IMR-90 (cell line): ENCODE results near the gene RAD51B. TPM values are rescaled to one million over a fixed set of nuclear protein-coding genes. Genes with fewer than 3 reads are reported as not detected.

ENCODE experiments used
- ATAC-seq: fragments of 200-7000 bp; cut with Tn5 transposase; 2 replicates; pipeline ENCODE4 v1.9.1; 2020; ENCODE audit warnings: low read depth, mild to moderate bottlenecking, moderate library complexity
- BruUV-seq: library from RNA; stranded (reverse); fragments of 400-500 nt; replicated peaks from 2 replicates; lab custom pipeline; 2021; lab: Mats Ljungman, UMichigan
- CTCF ChIA-PET: fragments of 300-600 bp; formaldehyde crosslinking; extraction: SDS; loops from one replicate; lab custom pipeline; 2021; ENCODE audit warnings: antibody characterized with exemption; lab: Yijun Ruan, JAX
- POLR2A ChIA-PET: fragments of 300-600 bp; sonication (Branson Sonifier 250); formaldehyde crosslinking; loops from one replicate; lab custom pipeline; 2022; ENCODE audit warnings: antibody characterized with exemption; ENCODE audit not compliant: unreplicated experiment; lab: Charles Lee
- DNase-seq: peaks from one replicate; pipeline ENCODE4 v3.0.0; 2013
- H2AFZ ChIP-seq: replicated peaks from 2 replicates; pipeline ENCODE3; 2013; ENCODE audit warnings: low read length, mild to moderate bottlenecking; ENCODE audit not compliant: poor library complexity
- H2AK5ac ChIP-seq: 2 replicates; pipeline ENCODE4 v1.6.1; 2013; ENCODE audit warnings: low read depth, low read length, inconsistent platforms
- H2AK9ac ChIP-seq: replicated peaks from 2 replicates; pipeline ENCODE3; 2013; ENCODE audit warnings: mild to moderate bottlenecking, low read depth, low read length, moderate library complexity; ENCODE audit not compliant: poor library complexity
- H2BK120ac ChIP-seq: 2 replicates; pipeline ENCODE4 v1.6.1; 2013; ENCODE audit warnings: low read depth, low read length, inconsistent platforms
- H2BK15ac ChIP-seq: 3 replicates; pipeline ENCODE4 v1.6.1; 2013; ENCODE audit warnings: low read depth, low read length, inconsistent platforms
- H2BK20ac ChIP-seq: 2 replicates; pipeline ENCODE4 v1.6.1; 2013; ENCODE audit warnings: low read depth, mild to moderate bottlenecking, inconsistent platforms, low read length, moderate library complexity
- H2BK5ac ChIP-seq: 2 replicates; pipeline ENCODE4 v1.6.1; 2013; ENCODE audit warnings: mild to moderate bottlenecking, low read depth, low read length, inconsistent platforms; ENCODE audit not compliant: poor library complexity, severe bottlenecking
- H3K14ac ChIP-seq: replicated peaks from 2 replicates; pipeline ENCODE4 v1.6.1; 2013; ENCODE audit warnings: low read depth, low read length, inconsistent platforms
- H3K18ac ChIP-seq: 2 replicates; pipeline ENCODE4 v1.6.1; 2013; ENCODE audit warnings: low read depth, low read length, control low read depth
- H3K23ac ChIP-seq: 2 replicates; pipeline ENCODE4 v1.6.1; 2013; ENCODE audit warnings: low read depth, low read length, inconsistent platforms
- H3K27ac ChIP-seq: 2 replicates; pipeline ENCODE4 v1.5.1; 2013; ENCODE audit warnings: mild to moderate bottlenecking, control low read depth, low read length; ENCODE audit not compliant: insufficient read depth
- H3K27me3 ChIP-seq: 2 replicates; pipeline ENCODE4 v1.6.1; 2013; ENCODE audit warnings: low read length; ENCODE audit not compliant: control insufficient read depth, insufficient read depth
- H3K36me3 ChIP-seq: 2 replicates; pipeline ENCODE4 v1.6.1; 2013; ENCODE audit warnings: low read length, mixed read lengths; ENCODE audit not compliant: control insufficient read depth, insufficient read depth
- H3K4ac ChIP-seq: 2 replicates; pipeline ENCODE4 v1.6.1; 2013; ENCODE audit warnings: low read depth, low read length, inconsistent platforms
- H3K4me1 ChIP-seq: 2 replicates; pipeline ENCODE4 v1.6.1; 2013; ENCODE audit warnings: low read length, mixed read lengths; ENCODE audit not compliant: control insufficient read depth, insufficient read depth
- H3K4me2 ChIP-seq: 2 replicates; pipeline ENCODE4 v1.6.1; 2013; ENCODE audit warnings: low read depth, mild to moderate bottlenecking, control low read depth, low read length, moderate library complexity
- H3K4me3 ChIP-seq: 2 replicates; pipeline ENCODE4 v1.5.1; 2013; ENCODE audit warnings: low read depth, mild to moderate bottlenecking, control low read depth, low read length, moderate library complexity; ENCODE audit not compliant: insufficient read depth
- H3K56ac ChIP-seq: 2 replicates; pipeline ENCODE4 v1.6.1; 2013; ENCODE audit warnings: low read length, inconsistent platforms; ENCODE audit not compliant: insufficient read depth; ENCODE audit errors: extremely low read depth
- H3K79me1 ChIP-seq, 2 experiments: 2 replicates each; pipeline ENCODE4 v1.6.1; 2013; ENCODE audit warnings: low read length in 2 of 2, inconsistent platforms in 1 of 2, low read depth in 1 of 2
- H3K9ac ChIP-seq: 2 replicates; pipeline ENCODE4 v1.6.1; 2013; ENCODE audit warnings: low read depth, low read length, control low read depth
- H3K9me1 ChIP-seq: 2 replicates; pipeline ENCODE4 v1.6.1; 2013; ENCODE audit warnings: low read length, inconsistent platforms; ENCODE audit not compliant: insufficient read depth
- H3K9me3 ChIP-seq: 2 replicates; pipeline ENCODE4 v1.6.1; 2013; ENCODE audit warnings: low read length; ENCODE audit not compliant: control insufficient read depth, insufficient read depth
- H4K20me1 ChIP-seq: 2 replicates; pipeline ENCODE4 v1.6.1; 2013; ENCODE audit warnings: low read length, inconsistent platforms; ENCODE audit not compliant: insufficient read depth
- H4K5ac ChIP-seq: 2 replicates; pipeline ENCODE4 v1.6.1; 2013; ENCODE audit warnings: mild to moderate bottlenecking, low read depth, low read length, control low read depth
- H4K8ac ChIP-seq, 2 experiments: 2 replicates each; pipeline ENCODE4 v1.6.1; 2013; ENCODE audit warnings: low read depth in 2 of 2, low read length in 2 of 2, control low read depth in 1 of 2, inconsistent platforms in 1 of 2
- H4K91ac ChIP-seq: 2 replicates; pipeline ENCODE4 v1.6.1; 2013; ENCODE audit warnings: low read depth, low read length, inconsistent platforms; ENCODE audit not compliant: insufficient read depth
- BHLHE40 ChIP-seq: fragments of 150-350 bp; IDR thresholded peaks from 2 replicates; pipeline ENCODE4 v1.6.1; 2016; ENCODE audit warnings: mild to moderate bottlenecking, low read depth, low read length
- CEBPB ChIP-seq: IDR thresholded peaks from 2 replicates; pipeline ENCODE4 v1.6.1; 2012; ENCODE audit warnings: low read depth, low read length, improper control_type of control experiment
- CHD1 ChIP-seq: IDR thresholded peaks from 2 replicates; pipeline ENCODE4 v1.6.1; 2012; ENCODE audit warnings: low read depth, low read length, improper control_type of control experiment
- ELK1 ChIP-seq: fragments of 150-350 bp; IDR thresholded peaks from 2 replicates; pipeline ENCODE4 v1.6.1; 2016; ENCODE audit warnings: low read depth, mild to moderate bottlenecking, low read length, moderate library complexity, borderline replicate concordance
- FOS ChIP-seq: fragments of 150-350 bp; IDR thresholded peaks from 2 replicates; pipeline ENCODE4 v1.6.1; 2016; ENCODE audit warnings: low read depth, low read length
- MAFK ChIP-seq: IDR thresholded peaks from 2 replicates; pipeline ENCODE4 v1.6.1; 2012; ENCODE audit warnings: low read depth, low read length, improper control_type of control experiment
- MAZ ChIP-seq: IDR thresholded peaks from 2 replicates; pipeline ENCODE4 v1.6.1; 2012; ENCODE audit warnings: low read depth, mild to moderate bottlenecking, low read length, improper control_type of control experiment, moderate library complexity, borderline replicate concordance
- MXI1 ChIP-seq: IDR thresholded peaks from 2 replicates; pipeline ENCODE4 v1.6.1; 2012; ENCODE audit warnings: low read depth, mild to moderate bottlenecking, low read length, moderate library complexity, borderline replicate concordance
- NFE2L2 ChIP-seq: fragments of 150-350 bp; IDR thresholded peaks from 2 replicates; pipeline ENCODE4 v1.6.1; 2016; ENCODE audit warnings: low read depth, mild to moderate bottlenecking, low read length
- RAD21 ChIP-seq: IDR thresholded peaks from 2 replicates; pipeline ENCODE4 v1.6.1; 2012; ENCODE audit warnings: low read length, improper control_type of control experiment
- RCOR1 ChIP-seq: IDR thresholded peaks from 2 replicates; pipeline ENCODE4 v1.6.1; 2012; ENCODE audit warnings: mild to moderate bottlenecking, low read length, improper control_type of control experiment; ENCODE audit not compliant: insufficient replicate concordance
- RFX5 ChIP-seq: IDR thresholded peaks from 2 replicates; pipeline ENCODE4 v1.8.0; 2012; ENCODE audit warnings: low read depth, mild to moderate bottlenecking, low read length, moderate library complexity
- SMC3 ChIP-seq: fragments of 150-350 bp; IDR thresholded peaks from 2 replicates; pipeline ENCODE4 v1.6.1; 2016; ENCODE audit warnings: low read depth, mild to moderate bottlenecking, antibody characterized with exemption, low read length, moderate library complexity
- WGBS, 2 experiments: methylation state at CpG; one replicate each; pipeline versions ENCODE4 v1.1.5 to v1.1.7; 2013; ENCODE audit warnings: missing lambda C conversion rate in 2 of 2; ENCODE audit not compliant: insufficient read length in 1 of 2; ENCODE audit errors: extremely low coverage in 2 of 2; 5-methylcytosine and 5-hydroxymethylcytosine counted together
- dilution Hi-C: fragments of 300-500 bp; cut with HindIII; formaldehyde crosslinking; loops from one replicate; pipeline ENCODE4 v1.14.3; 2018; ENCODE audit warnings: low sequenced_read_pairs; ENCODE audit not compliant: unreplicated experiment
- in situ Hi-C: fragments of 300-500 bp; cut with MboI; formaldehyde crosslinking; loops from 3 replicates; pipeline ENCODE4 v1.14.3; 2019; ENCODE audit warnings: low sequenced_read_pairs, inconsistent platforms, mixed read lengths
- intact Hi-C: fragments of 100-400 bp; cut with micrococcal nuclease; formaldehyde crosslinking; loops from 2 replicates; pipeline ENCODE4 v1.10.0; 2022
- polyA plus RNA-seq, 3 experiments: library from polyadenylated mRNA; depleted of rRNA; stranded (reverse); fragments of >200 nt; gene quantifications; 2 replicates each; pipeline ENCODE4 v1.2.3, GENCODE V29; 2012; ENCODE audit warnings: low replicate concordance in 1 of 3
- total RNA-seq: library from RNA; depleted of rRNA; stranded (reverse); fragments of >200 nt; gene quantifications from 2 replicates; pipeline ENCODE4 v1.2.3, GENCODE V29; 2012
- TF ChIP-seq, protein P1 (sequence below): conservative IDR thresholded peaks from 2 replicates; pipeline ENCODE4 v1.5.1; 2012; ENCODE audit warnings: mild to moderate bottlenecking, low read depth, low read length, improper control_type of control experiment
- TF ChIP-seq, protein P2 (sequence below): fragments of 150-350 bp; IDR thresholded peaks from 2 replicates; pipeline ENCODE4 v1.6.1; 2017; ENCODE audit warnings: mild to moderate bottlenecking, antibody characterized with exemption, low read length, low read depth

The RAD51B gene
- total and polyA plus RNA-seq, 2 of the 4 experiments (the other 2 are of a cell fraction): 5.1 to 18.8 TPM

GRCh38 chr14:68541178-68541896 lies 721.8 kb downstream of the RAD51B start:
- H3K36me3 ChIP-seq: no peaks in the 10 kb centered on the region
- H4K91ac ChIP-seq: no peak overlapping the region
- H2BK5ac ChIP-seq: no peak overlapping the region
- H3K56ac ChIP-seq: no peak overlapping the region
- ChIA-PET POLR2A (no interaction called here), CTCF (no interaction called here)
- H3K4me3 ChIP-seq: no peak overlapping the region
- no peak overlapping the region for H3K27ac ChIP-seq
- H3K9ac ChIP-seq: no peak overlapping the region
- DNase-seq (no peak), ATAC-seq (no peak)
- no peaks in the 10 kb centered on the region for H4K20me1 ChIP-seq
- no peak overlapping the region for H4K5ac ChIP-seq
- H3K4me2 ChIP-seq: no peak overlapping the region
- dilution Hi-C loops (no loop called here), in situ Hi-C loops (no loop called here), intact Hi-C loops (loop anchor here (10.0 kb wide), 2 partner anchors 113 to 143 kb away; no protein-coding TSS in a partner anchor)
- peak overlapping the region; percentile 20 for H3K18ac ChIP-seq
- peak overlapping the region; percentile 13; the same call in 1 of the 2 replicates for H3K14ac ChIP-seq
- no peak overlapping the region for H2AFZ ChIP-seq
- H3K27me3 ChIP-seq: no peaks in the 10 kb centered on the region
- no peak overlapping the region for H4K8ac ChIP-seq
- no CpG with 5 or more reads among the region's 4 CpGs for WGBS, 2 experiments
- peaks cover 11% of the 10 kb centered on the region for H3K4me1 ChIP-seq
- H2BK15ac ChIP-seq: no peak overlapping the region
- peaks cover 0 to 4% of the 10 kb centered on the region in 2 experiments; a peak in 1 of 4 replicates for H3K79me1 ChIP-seq
- H3K23ac ChIP-seq: no peak overlapping the region
- H3K4ac ChIP-seq: peak overlapping the region; percentile 8
- peak overlapping the region; percentile 8; the same call in 1 of the 2 replicates for H2BK20ac ChIP-seq
- no peaks in the 10 kb centered on the region for H3K9me3 ChIP-seq
- no peak overlapping the region for H2AK9ac ChIP-seq
- no peak overlapping the region for H2BK120ac ChIP-seq
- BruUV-seq: no TSS peak
- H3K9me1 ChIP-seq: peaks cover 6% of the 10 kb centered on the region; the same call in 1 of the 2 replicates
- peak overlapping the region; percentile 36 for H2AK5ac ChIP-seq
- TF ChIP-seq ELK1 (no peak), MXI1 (no peak), CHD1 (no peak), CEBPB (no peak), RAD21 (no peak), MAFK (no peak), NFE2L2 (no peak), MAZ (no peak), RFX5 (no peak), RCOR1 (no peak), FOS (no peak), BHLHE40 (no peak), SMC3 (no peak)
- TF ChIP-seq, protein P1, sequence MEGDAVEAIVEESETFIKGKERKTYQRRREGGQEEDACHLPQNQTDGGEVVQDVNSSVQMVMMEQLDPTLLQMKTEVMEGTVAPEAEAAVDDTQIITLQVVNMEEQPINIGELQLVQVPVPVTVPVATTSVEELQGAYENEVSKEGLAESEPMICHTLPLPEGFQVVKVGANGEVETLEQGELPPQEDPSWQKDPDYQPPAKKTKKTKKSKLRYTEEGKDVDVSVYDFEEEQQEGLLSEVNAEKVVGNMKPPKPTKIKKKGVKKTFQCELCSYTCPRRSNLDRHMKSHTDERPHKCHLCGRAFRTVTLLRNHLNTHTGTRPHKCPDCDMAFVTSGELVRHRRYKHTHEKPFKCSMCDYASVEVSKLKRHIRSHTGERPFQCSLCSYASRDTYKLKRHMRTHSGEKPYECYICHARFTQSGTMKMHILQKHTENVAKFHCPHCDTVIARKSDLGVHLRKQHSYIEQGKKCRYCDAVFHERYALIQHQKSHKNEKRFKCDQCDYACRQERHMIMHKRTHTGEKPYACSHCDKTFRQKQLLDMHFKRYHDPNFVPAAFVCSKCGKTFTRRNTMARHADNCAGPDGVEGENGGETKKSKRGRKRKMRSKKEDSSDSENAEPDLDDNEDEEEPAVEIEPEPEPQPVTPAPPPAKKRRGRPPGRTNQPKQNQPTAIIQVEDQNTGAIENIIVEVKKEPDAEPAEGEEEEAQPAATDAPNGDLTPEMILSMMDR: no peak
- TF ChIP-seq, protein P2, sequence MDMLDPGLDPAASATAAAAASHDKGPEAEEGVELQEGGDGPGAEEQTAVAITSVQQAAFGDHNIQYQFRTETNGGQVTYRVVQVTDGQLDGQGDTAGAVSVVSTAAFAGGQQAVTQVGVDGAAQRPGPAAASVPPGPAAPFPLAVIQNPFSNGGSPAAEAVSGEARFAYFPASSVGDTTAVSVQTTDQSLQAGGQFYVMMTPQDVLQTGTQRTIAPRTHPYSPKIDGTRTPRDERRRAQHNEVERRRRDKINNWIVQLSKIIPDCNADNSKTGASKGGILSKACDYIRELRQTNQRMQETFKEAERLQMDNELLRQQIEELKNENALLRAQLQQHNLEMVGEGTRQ: no peak
